Measurements from ENCODE around the gene CCR5AS.

Gene CCR5AS

DNA sequence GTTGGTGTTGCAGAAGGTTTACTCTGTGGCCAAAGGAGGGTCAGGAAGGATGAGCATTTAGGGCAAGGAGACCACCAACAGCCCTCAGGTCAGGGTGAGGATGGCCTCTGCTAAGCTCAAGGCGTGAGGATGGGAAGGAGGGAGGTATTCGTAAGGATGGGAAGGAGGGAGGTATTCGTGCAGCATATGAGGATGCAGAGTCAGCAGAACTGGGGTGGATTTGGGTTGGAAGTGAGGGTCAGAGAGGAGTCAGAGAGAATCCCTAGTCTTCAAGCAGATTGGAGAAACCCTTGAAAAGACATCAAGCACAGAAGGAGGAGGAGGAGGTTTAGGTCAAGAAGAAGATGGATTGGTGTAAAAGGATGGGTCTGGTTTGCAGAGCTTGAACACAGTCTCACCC is 32.1 kb downstream of the CCR5AS start:
- Mint-ChIP-seq H3K4me3 (no peak overlapping the region), H3K36me3 (no peaks in the 10 kb centered on the region), H3K9me3 (no peaks in the 10 kb centered on the region), H3K27me3 (peaks cover 5 to 14% (median 11%) of the 10 kb centered on the region in 3 donors), H3K27ac (no peak overlapping the region), H3K4me1 (peaks cover 4 to 15% (median 11%) of the 10 kb centered on the region in 3 donors)
- no peak for DNase-seq
- no peak for ATAC-seq (ENCODE audit: low read depth in 2 of 2)

DNA sequence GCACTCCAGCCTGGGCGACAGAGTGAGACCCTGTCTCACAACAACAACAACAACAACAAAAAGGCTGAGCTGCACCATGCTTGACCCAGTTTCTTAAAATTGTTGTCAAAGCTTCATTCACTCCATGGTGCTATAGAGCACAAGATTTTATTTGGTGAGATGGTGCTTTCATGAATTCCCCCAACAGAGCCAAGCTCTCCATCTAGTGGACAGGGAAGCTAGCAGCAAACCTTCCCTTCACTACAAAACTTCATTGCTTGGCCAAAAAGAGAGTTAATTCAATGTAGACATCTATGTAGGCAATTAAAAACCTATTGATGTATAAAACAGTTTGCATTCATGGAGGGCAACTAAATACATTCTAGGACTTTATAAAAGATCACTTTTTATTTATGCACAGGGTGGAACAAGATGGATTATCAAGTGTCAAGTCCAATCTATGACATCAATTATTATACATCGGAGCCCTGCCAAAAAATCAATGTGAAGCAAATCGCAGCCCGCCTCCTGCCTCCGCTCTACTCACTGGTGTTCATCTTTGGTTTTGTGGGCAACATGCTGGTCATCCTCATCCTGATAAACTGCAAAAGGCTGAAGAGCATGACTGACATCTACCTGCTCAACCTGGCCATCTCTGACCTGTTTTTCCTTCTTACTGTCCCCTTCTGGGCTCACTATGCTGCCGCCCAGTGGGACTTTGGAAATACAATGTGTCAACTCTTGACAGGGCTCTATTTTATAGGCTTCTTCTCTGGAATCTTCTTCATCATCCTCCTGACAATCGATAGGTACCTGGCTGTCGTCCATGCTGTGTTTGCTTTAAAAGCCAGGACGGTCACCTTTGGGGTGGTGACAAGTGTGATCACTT is 34.1 kb downstream of the CCR5AS start:
- DNase-seq, result no peak
- Mint-ChIP-seq H3K4me1 (peaks cover 8 to 18% (median 14%) of the 10 kb centered on the region in 3 donors), H3K4me3 (no peak overlapping the region), H3K27me3 (peaks cover 5 to 14% (median 11%) of the 10 kb centered on the region in 3 donors), H3K27ac (peak overlapping the region in 1 of 6 donors; percentile 53), H3K36me3 (no peaks in the 10 kb centered on the region), H3K9me3 (no peaks in the 10 kb centered on the region)
- peak in 1 of 2 donors; percentile 56 for ATAC-seq (ENCODE audit: low read depth in 2 of 2)

DNA sequence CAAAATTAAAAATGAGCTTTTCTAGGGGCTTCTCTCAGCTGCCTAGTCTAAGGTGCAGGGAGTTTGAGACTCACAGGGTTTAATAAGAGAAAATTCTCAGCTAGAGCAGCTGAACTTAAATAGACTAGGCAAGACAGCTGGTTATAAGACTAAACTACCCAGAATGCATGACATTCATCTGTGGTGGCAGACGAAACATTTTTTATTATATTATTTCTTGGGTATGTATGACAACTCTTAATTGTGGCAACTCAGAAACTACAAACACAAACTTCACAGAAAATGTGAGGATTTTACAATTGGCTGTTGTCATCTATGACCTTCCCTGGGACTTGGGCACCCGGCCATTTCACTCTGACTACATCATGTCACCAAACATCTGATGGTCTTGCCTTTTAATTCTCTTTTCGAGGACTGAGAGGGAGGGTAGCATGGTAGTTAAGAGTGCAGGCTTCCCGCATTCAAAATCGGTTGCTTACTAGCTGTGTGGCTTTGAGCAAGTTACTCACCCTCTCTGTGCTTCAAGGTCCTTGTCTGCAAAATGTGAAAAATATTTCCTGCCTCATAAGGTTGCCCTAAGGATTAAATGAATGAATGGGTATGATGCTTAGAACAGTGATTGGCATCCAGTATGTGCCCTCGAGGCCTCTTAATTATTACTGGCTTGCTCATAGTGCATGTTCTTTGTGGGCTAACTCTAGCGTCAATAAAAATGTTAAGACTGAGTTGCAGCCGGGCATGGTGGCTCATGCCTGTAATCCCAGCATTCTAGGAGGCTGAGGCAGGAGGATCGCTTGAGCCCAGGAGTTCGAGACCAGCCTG is 35.1 kb downstream of the CCR5AS start:
- Mint-ChIP-seq H3K4me3 (no peak overlapping the region), H3K4me1 (peaks cover 8 to 18% (median 14%) of the 10 kb centered on the region in 3 donors), H3K27me3 (peaks cover 5 to 14% (median 11%) of the 10 kb centered on the region in 3 donors), H3K27ac (no peak overlapping the region), H3K9me3 (no peaks in the 10 kb centered on the region), H3K36me3 (no peaks in the 10 kb centered on the region)
- DNase-seq (no peak), ATAC-seq (ENCODE audit: low read depth in 2 of 2) (no peak)

DNA sequence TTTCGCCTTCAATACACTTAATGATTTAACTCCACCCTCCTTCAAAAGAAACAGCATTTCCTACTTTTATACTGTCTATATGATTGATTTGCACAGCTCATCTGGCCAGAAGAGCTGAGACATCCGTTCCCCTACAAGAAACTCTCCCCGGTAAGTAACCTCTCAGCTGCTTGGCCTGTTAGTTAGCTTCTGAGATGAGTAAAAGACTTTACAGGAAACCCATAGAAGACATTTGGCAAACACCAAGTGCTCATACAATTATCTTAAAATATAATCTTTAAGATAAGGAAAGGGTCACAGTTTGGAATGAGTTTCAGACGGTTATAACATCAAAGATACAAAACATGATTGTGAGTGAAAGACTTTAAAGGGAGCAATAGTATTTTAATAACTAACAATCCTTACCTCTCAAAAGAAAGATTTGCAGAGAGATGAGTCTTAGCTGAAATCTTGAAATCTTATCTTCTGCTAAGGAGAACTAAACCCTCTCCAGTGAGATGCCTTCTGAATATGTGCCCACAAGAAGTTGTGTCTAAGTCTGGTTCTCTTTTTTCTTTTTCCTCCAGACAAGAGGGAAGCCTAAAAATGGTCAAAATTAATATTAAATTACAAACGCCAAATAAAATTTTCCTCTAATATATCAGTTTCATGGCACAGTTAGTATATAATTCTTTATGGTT is 35.9 kb downstream of the CCR5AS start, which contains the start of gene CCR5:
CCR5 (plus strand) TSS at position 108 of the 680 bp plus-strand sequence. CDS start 1,957 bp downstream, outside the sequence.
- Mint-ChIP-seq H3K4me3 (peak within 1 kb of the TSS in 1 of 8 donors; percentile 22), H3K27me3 (peaks cover 5 to 14% (median 11%) of the 10 kb centered on the region in 3 donors), H3K9me3 (no peaks in the 10 kb centered on the region), H3K27ac (peak within 1 kb of the TSS in 1 of 6 donors; percentile 2), H3K36me3 (no peaks in the 10 kb centered on the region), H3K4me1 (peaks cover 11 to 18% (median 14%) of the 10 kb centered on the region in 3 donors)
- DNase-seq, result no peak
- ATAC-seq (ENCODE audit: low read depth in 2 of 2), result no peak

DNA sequence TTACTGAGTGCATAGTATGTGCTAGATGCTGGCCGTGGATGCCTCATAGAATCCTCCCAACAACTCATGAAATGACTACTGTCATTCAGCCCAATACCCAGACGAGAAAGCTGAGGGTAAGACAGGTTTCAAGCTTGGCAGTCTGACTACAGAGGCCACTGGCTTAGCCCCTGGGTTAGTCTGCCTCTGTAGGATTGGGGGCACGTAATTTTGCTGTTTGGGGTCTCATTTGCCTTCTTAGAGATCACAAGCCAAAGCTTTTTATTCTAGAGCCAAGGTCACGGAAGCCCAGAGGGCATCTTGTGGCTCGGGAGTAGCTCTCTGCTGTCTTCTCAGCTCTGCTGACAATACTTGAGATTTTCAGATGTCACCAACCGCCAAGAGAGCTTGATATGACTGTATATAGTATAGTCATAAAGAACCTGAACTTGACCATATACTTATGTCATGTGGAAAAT is 37.2 kb downstream of the CCR5AS start:
- DNase-seq, result no peak
- Mint-ChIP-seq H3K9me3 (no peaks in the 10 kb centered on the region), H3K4me3 (no peak overlapping the region), H3K27me3 (peaks cover 5 to 14% (median 7%) of the 10 kb centered on the region in 3 donors), H3K36me3 (no peaks in the 10 kb centered on the region), H3K4me1 (peaks cover 11 to 18% (median 14%) of the 10 kb centered on the region in 3 donors), H3K27ac (peak overlapping the region in 1 of 6 donors; percentile 74)
- ATAC-seq (ENCODE audit: low read depth in 2 of 2), result no peak

DNA sequence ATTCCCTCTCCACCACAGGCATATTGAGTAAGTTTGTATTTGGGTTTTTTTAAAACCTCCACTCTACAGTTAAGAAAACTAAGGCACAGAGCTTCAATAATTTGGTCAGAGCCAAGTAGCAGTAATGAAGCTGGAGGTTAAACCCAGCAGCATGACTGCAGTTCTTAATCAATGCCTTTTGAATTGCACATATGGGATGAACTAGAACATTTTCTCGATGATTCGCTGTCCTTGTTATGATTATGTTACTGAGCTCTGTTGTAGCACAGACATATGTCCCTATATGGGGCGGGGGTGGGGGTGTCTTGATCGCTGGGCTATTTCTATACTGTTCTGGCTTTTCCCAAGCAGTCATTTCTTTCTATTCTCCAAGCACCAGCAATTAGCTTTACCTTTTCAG is 37.7 kb downstream of the CCR5AS start:
- Mint-ChIP-seq H3K27ac (peak overlapping the region in 1 of 6 donors; percentile 74), H3K36me3 (no peaks in the 10 kb centered on the region), H3K27me3 (peaks cover 0 to 9% (median 1%) of the 10 kb centered on the region in 3 donors), H3K4me3 (no peak overlapping the region), H3K4me1 (peaks cover 11 to 18% (median 14%) of the 10 kb centered on the region in 3 donors), H3K9me3 (no peaks in the 10 kb centered on the region)
- DNase-seq, result no peak
- no peak for ATAC-seq (ENCODE audit: low read depth in 2 of 2)

DNA sequence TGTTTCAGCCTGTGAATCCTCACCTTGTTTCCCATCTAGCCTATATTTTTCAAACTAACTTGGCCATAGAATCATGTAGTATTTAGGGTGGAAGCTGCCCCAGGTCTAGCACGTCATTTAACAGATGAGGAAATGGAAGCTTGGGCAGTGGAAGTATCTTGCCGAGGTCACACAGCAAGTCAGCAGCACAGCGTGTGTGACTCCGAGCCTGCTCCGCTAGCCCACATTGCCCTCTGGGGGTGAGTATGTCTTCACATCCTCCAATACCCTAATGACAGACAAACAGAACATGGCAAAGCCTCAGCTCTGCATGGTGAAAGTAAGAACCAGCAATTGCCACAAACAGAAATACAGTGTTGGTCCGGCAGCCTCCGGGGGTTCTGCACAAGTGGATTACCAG is 38.3 kb downstream of the CCR5AS start:
- no peaks in the 10 kb centered on the region for H3K36me3 Mint-ChIP-seq
- ATAC-seq (ENCODE audit: low read depth in 2 of 2), result peak; percentile 95

DNA sequence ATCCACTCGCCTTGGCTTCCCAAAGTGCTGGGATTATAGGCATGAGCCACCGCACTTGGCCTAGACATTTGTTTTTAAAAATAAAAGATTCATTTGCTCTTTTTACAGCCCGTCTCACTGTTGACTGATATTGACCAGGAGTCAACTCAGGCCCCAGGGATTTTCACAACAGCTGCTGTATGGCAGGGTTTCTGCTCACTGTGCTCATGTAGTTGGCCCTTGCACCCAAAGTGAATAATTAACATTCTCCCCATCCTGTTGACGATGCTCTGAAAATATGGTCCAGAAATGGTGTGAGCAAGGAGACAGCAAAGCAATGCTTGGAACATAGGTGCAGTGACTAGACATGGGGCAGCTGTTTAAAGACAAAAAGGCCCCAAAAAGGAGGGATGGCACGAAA is 39.1 kb downstream of the CCR5AS start:
- no peaks in the 10 kb centered on the region for H3K27me3 Mint-ChIP-seq
- no peak for ATAC-seq (ENCODE audit: low read depth in 2 of 2)
- no peak for DNase-seq
- H3K27ac Mint-ChIP-seq, result no peak overlapping the region
- H3K4me1 Mint-ChIP-seq, result peaks cover 11 to 18% (median 14%) of the 10 kb centered on the region in 3 donors
- H3K4me3 Mint-ChIP-seq, result no peak overlapping the region
- H3K36me3 Mint-ChIP-seq, result no peaks in the 10 kb centered on the region
- H3K9me3 Mint-ChIP-seq, result no peaks in the 10 kb centered on the region

More for the DNA sequence above, 38.3 kb downstream of the CCR5AS start:
- Mint-ChIP-seq H3K9me3 (no peaks in the 10 kb centered on the region), H3K4me1 (peaks cover 11 to 18% (median 14%) of the 10 kb centered on the region in 3 donors), H3K4me3 (no peak overlapping the region), H3K27ac (peak overlapping the region in 2 of 6 donors; percentile 39 to 47), H3K27me3 (peaks cover 0 to 8% (median 0%) of the 10 kb centered on the region in 3 donors)
- DNase-seq, result peak; percentile 41

DNA sequence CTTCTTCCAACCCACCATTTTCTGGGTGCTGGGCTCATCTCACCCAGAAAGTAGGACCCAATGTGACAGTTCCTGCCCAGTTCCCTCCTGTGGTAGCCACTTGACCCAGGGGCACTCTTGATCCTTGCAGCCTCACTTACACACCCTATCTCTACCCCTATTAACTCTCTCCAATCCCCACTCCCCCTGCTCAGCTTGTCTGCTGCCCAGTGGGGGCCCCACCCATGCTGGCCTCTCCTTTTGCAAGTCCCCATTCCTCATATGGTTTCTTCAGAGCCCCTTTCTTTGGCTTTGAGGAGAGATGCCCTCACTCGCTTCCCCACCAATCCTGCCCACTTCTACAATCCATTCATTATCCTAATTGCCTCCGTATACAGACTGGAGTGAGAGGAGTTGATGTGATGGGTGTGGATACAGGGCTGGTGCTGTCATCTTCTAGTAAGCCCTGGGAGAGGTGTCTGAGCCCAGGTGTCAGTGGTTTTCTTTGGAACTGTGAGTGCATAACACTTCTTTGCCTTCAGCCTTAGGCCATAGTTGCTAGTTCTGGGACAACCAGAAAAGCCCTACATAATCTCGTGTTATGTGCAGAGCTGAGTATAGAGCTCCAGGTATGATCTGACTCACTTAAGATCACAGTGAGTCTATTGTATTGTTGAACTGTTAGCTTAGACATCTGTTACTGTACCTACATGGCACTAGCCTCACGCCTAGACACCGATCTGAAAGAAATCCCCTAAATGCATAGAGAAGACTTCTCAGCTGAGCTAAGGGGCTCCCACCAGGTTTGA is 40.9 kb downstream of the CCR5AS start:
- no peak overlapping the region for H3K27ac Mint-ChIP-seq
- no peaks in the 10 kb centered on the region for H3K27me3 Mint-ChIP-seq
- no peak for ATAC-seq (ENCODE audit: low read depth in 2 of 2)
- peaks cover 15 to 29% (median 28%) of the 10 kb centered on the region in 3 donors for H3K4me1 Mint-ChIP-seq
- H3K36me3 Mint-ChIP-seq, result no peaks in the 10 kb centered on the region
- no peaks in the 10 kb centered on the region for H3K9me3 Mint-ChIP-seq
- no peak for DNase-seq
- H3K4me3 Mint-ChIP-seq, result peak overlapping the region in 1 of 8 donors; percentile 36

DNA sequence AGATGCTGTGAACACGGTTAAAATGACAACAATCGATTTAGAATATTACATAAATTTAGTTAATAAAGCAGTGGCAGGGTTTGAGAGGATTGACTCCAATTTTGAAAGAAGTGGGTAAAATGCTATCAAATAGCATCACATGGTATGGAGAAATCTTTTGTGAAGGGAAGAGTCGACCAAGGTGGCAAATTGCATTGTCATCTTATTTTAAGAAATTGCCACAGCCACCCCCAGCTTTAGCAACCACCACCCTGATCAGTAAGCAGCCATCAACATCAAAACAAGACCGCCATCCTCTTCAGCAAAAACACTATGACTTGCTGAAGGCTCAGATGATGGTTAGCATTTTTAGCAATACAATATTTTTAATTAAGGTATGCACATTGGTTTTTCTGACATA is 41.8 kb downstream of the CCR5AS start:
- Mint-ChIP-seq H3K36me3 (no peaks in the 10 kb centered on the region), H3K27me3 (no peaks in the 10 kb centered on the region), H3K4me1 (peaks cover 19 to 32% (median 24%) of the 10 kb centered on the region in 3 donors), H3K9me3 (no peaks in the 10 kb centered on the region), H3K4me3 (no peak overlapping the region), H3K27ac (no peak overlapping the region)
- DNase-seq (no peak), ATAC-seq (ENCODE audit: low read depth in 2 of 2) (no peak)

DNA sequence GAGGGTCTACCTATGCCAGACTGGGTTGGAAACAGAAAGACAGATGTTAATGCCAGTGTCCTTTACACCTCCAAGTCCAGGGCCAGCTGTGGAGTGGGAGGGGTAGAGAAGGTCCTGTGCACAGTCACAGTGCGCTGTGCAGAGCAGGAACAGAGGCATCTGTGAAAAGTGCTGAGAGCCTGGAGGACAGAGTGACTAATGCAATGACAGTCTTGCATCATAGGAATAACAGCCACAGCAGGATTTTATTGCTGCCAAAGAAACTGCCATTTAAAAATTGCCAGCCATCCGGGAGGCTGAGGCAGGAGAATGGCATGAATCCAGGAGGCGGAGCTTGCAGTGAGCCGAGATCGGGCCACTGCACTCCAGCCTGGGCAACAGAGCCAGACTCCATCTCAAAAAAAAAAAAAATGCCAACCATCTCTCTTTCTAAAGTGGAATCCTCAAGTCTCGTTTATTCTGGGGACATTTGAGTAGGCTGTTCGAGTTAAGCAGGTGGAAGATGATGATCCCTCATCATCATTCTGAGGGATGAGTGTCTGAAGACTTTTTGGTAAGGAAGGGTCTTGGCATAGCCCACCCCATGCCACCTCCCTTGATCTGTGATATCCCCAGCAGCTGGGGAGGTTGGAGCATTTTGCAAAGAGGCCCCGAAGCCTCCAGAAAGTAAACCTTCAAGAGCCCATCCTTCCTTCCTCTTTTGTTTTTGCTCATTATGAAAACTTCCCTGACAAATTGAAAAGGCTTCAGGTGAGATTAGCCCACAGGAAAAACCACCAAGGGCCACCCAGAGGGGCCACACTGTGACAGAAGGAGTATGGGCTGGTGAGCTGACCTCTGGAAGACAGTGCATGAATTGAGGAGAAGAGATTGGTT is 45.2 kb downstream of the CCR5AS start:
- Mint-ChIP-seq H3K4me1 (peaks cover 19 to 31% (median 24%) of the 10 kb centered on the region in 3 donors), H3K27me3 (no peaks in the 10 kb centered on the region), H3K36me3 (peaks cover 0 to 3% of the 10 kb centered on the region in 2 donors), H3K9me3 (no peaks in the 10 kb centered on the region), H3K4me3 (peak overlapping the region in 1 of 8 donors; percentile 52), H3K27ac (no peak overlapping the region)
- ATAC-seq (ENCODE audit: low read depth in 2 of 2) (no peak), DNase-seq (no peak)

Measured in naive B cell (primary cell).